ENCODE results near the gene UTS2R. TPM values are rescaled to one million over a fixed set of nuclear protein-coding genes. Genes with fewer than 3 reads are reported as not detected.
A peak's percentile ranks its signal among the peaks of the same experiment; 100 is the strongest.
"Not testable (repeated sequence)": the region's sequence is repeated elsewhere in the genome, so short reads cannot be mapped to it uniquely, and the experiment has no call there.

Gene UTS2R
- total and polyA plus RNA-seq, 2 of the 4 experiments (the other 2 are of a cell fraction) = not detected

GRCh38 chr17:82381703-82382009 is 10.1 kb downstream of the UTS2R start:
- H3K36me3 ChIP-seq (ENCODE audit: control insufficient read depth, insufficient read depth, low read length); H2AFZ ChIP-seq (replicated peaks; ENCODE audit: low read length, poor library complexity); H4K5ac ChIP-seq (ENCODE audit: low read depth, low read length); H2BK15ac ChIP-seq (ENCODE audit: low read depth, low read length); intact Hi-C loops (cut with micrococcal nuclease); H2AK9ac ChIP-seq (replicated peaks; ENCODE audit: low read depth, low read length, poor library complexity); H3K9me3 ChIP-seq (ENCODE audit: control insufficient read depth, insufficient read depth, low read length); H2BK120ac ChIP-seq (ENCODE audit: low read depth, low read length); H4K8ac ChIP-seq (ENCODE audit: low read depth in 2 of 2, low read length in 2 of 2); in situ Hi-C loops (cut with MboI; ENCODE audit: low sequenced_read_pairs); H3K9ac ChIP-seq (ENCODE audit: low read depth, low read length); H3K18ac ChIP-seq (ENCODE audit: low read depth, low read length); DNase-seq; CTCF ChIA-PET; H2BK20ac ChIP-seq (ENCODE audit: low read depth, low read length); H2BK5ac ChIP-seq (ENCODE audit: low read depth, low read length, poor library complexity, severe bottlenecking); ATAC-seq (ENCODE audit: low read depth); H3K4me3 ChIP-seq (ENCODE audit: insufficient read depth, low read depth, low read length); BruUV-seq (replicated peaks); POLR2A ChIA-PET (ENCODE audit: unreplicated experiment); H3K27ac ChIP-seq (ENCODE audit: insufficient read depth, low read length); H3K79me1 ChIP-seq (ENCODE audit: low read depth in 1 of 2, low read length in 2 of 2); H4K91ac ChIP-seq (ENCODE audit: insufficient read depth, low read depth, low read length); H3K4me2 ChIP-seq (ENCODE audit: low read depth, low read length); H3K14ac ChIP-seq (replicated peaks; ENCODE audit: low read depth, low read length); H3K9me1 ChIP-seq (ENCODE audit: insufficient read depth, low read length); H3K4ac ChIP-seq (ENCODE audit: low read depth, low read length); H4K20me1 ChIP-seq (ENCODE audit: insufficient read depth, low read length); H3K23ac ChIP-seq (ENCODE audit: low read depth, low read length); H3K4me1 ChIP-seq (ENCODE audit: control insufficient read depth, insufficient read depth, low read length); dilution Hi-C loops (cut with HindIII; ENCODE audit: low sequenced_read_pairs, unreplicated experiment); H3K56ac ChIP-seq (ENCODE audit: extremely low read depth, insufficient read depth, low read length): not testable (repeated sequence)
- peaks cover 44% of the 10 kb centered on the region for H3K27me3 ChIP-seq (ENCODE audit: control insufficient read depth, insufficient read depth, low read length)
- H2AK5ac ChIP-seq (ENCODE audit: low read depth, low read length) = peak overlapping the region; percentile 73; the same call in 1 of the 2 replicates
- 83% methylated on average over 1 of the region's 10 CpGs; no CpG with 5 or more reads in 1 of the 2 experiments for WGBS, 2 experiments (ENCODE audit: extremely low coverage in 2 of 2, insufficient read length in 1 of 2)

DNA sequence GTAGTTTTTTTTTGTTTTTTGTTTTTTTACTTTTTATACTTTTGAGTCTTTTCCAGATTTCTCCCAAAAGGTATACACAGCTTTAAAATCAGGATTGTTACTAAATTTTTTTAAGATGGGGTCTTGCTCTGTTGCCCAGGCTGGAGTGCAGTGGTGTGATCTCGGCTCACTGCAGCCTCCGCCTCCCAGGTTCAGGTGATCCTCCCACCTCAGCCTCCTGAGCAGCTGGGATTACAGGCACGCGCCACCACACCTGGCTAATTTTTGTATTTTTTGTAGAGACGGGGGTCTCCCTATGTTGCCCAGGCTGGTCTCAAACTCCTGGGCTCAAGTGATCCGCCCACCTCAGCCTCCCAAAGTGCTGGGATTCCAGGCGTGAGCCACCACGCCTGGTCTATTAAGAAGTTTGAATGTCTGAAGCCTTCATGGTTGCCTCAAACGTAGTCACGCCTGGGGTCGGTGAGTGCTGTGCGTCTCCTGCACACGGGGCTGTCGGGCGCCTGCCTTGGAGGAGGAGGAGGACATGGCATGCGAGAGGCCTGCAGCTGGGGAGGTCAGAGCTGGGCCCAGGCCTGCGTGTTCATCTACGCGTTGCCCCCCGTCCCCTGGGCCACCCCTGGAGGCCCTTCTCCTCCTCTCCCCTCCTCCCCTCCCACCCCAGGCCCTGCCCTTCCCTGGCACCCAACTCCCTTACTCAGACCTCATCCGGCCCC is 10.8 kb downstream of the UTS2R start:
- H3K14ac ChIP-seq (replicated peaks; ENCODE audit: low read depth, low read length); H3K9me3 ChIP-seq (ENCODE audit: control insufficient read depth, insufficient read depth, low read length); H3K4me2 ChIP-seq (ENCODE audit: low read depth, low read length); H3K4me3 ChIP-seq (ENCODE audit: insufficient read depth, low read depth, low read length); H4K20me1 ChIP-seq (ENCODE audit: insufficient read depth, low read length); H4K8ac ChIP-seq (ENCODE audit: low read depth in 2 of 2, low read length in 2 of 2); dilution Hi-C loops (cut with HindIII; ENCODE audit: low sequenced_read_pairs, unreplicated experiment); in situ Hi-C loops (cut with MboI; ENCODE audit: low sequenced_read_pairs); H3K4me1 ChIP-seq (ENCODE audit: control insufficient read depth, insufficient read depth, low read length); H2BK5ac ChIP-seq (ENCODE audit: low read depth, low read length, poor library complexity, severe bottlenecking); CTCF ChIA-PET; POLR2A ChIA-PET (ENCODE audit: unreplicated experiment); H3K36me3 ChIP-seq (ENCODE audit: control insufficient read depth, insufficient read depth, low read length); H3K18ac ChIP-seq (ENCODE audit: low read depth, low read length); H2AK9ac ChIP-seq (replicated peaks; ENCODE audit: low read depth, low read length, poor library complexity); intact Hi-C loops (cut with micrococcal nuclease); H4K5ac ChIP-seq (ENCODE audit: low read depth, low read length); H3K9ac ChIP-seq (ENCODE audit: low read depth, low read length); H3K56ac ChIP-seq (ENCODE audit: extremely low read depth, insufficient read depth, low read length); ATAC-seq (ENCODE audit: low read depth); H3K4ac ChIP-seq (ENCODE audit: low read depth, low read length); H3K27ac ChIP-seq (ENCODE audit: insufficient read depth, low read length); H2BK20ac ChIP-seq (ENCODE audit: low read depth, low read length); H3K23ac ChIP-seq (ENCODE audit: low read depth, low read length); H2AK5ac ChIP-seq (ENCODE audit: low read depth, low read length); H2BK120ac ChIP-seq (ENCODE audit: low read depth, low read length); H4K91ac ChIP-seq (ENCODE audit: insufficient read depth, low read depth, low read length); H3K79me1 ChIP-seq (ENCODE audit: low read depth in 1 of 2, low read length in 2 of 2); BruUV-seq (replicated peaks); DNase-seq; H2AFZ ChIP-seq (replicated peaks; ENCODE audit: low read length, poor library complexity); H3K9me1 ChIP-seq (ENCODE audit: insufficient read depth, low read length); H2BK15ac ChIP-seq (ENCODE audit: low read depth, low read length): not testable (repeated sequence)
- WGBS, 2 experiments (ENCODE audit: extremely low coverage in 2 of 2, insufficient read length in 1 of 2) = 88% methylated on average over 6 of the region's 21 CpGs; no CpG with 5 or more reads in 1 of the 2 experiments
- H3K27me3 ChIP-seq (ENCODE audit: control insufficient read depth, insufficient read depth, low read length) = peaks cover 52% of the 10 kb centered on the region

Data from IMR-90 (cell line).